ENCODE results near the gene DDX24. TPM values are rescaled to one million over a fixed set of nuclear protein-coding genes. Genes with fewer than 3 reads are reported as not detected.

Gene DDX24
- total and polyA plus RNA-seq, 8 donors: 39.1 to 236 (median 69.9) TPM

DNA sequence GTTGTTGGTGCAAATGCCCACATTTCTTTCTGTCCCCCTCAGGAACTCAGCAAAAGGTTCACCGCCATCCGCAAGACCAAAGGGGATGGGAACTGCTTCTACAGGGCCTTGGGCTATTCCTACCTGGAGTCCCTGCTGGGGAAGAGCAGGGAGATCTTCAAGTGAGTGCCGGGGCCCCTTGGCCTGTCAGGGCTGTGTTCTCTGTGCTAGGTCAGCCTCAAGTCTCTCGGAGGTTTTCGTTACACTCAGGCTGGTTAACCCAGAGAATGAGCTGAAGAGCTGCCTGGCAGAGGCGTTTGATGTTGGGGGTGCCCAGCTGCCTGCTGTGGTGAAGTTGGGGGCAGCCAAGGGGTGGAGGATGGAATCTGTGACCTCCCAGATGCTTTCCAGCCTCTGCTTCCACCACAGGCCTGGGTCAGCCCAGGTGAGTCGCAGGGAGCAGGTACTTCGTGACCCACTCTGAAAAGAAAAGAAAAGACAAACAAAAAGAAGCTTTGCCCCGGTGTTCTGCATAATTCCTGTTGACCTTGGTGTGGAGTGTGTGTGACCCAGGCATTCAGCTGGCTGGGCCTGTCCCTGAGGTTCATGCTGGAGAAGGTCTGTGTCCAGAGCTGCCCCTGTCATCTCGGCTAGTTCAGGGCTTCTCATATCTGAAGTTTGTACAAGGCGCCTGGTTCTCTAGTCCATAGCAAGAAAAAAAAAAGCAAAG, 41.9 kb downstream of the DDX24 start:
- Histone ChIP-seq H3K36me3 (peaks cover 2 to 12% (median 7%) of the 10 kb centered on the region in 4 donors), H3K4me3 (no peak overlapping the region), H3K27me3 (no peaks in the 10 kb centered on the region), H3K27ac (no peak overlapping the region), H3K9me3 (no peaks in the 10 kb centered on the region), H3K4me1 (peaks cover 12 to 20% (median 15%) of the 10 kb centered on the region in 4 donors)
- WGBS, 5 donors: 70 to 83% (median 80%) methylated on average over 11 of the region's 11 CpGs
- intact Hi-C loops (cut with DNase I; ENCODE audit: low total_unique reads): no loop called here
- DNase-seq: no peak
- TF ChIP-seq POLR2A (IDR thresholded peaks at IDR 0.05) (no peak), POLR2AphosphoS5 (IDR thresholded peaks at IDR 0.05) (no peak), EP300 (IDR thresholded peaks at IDR 0.05) (no peak)
- TF ChIP-seq, protein P1, sequence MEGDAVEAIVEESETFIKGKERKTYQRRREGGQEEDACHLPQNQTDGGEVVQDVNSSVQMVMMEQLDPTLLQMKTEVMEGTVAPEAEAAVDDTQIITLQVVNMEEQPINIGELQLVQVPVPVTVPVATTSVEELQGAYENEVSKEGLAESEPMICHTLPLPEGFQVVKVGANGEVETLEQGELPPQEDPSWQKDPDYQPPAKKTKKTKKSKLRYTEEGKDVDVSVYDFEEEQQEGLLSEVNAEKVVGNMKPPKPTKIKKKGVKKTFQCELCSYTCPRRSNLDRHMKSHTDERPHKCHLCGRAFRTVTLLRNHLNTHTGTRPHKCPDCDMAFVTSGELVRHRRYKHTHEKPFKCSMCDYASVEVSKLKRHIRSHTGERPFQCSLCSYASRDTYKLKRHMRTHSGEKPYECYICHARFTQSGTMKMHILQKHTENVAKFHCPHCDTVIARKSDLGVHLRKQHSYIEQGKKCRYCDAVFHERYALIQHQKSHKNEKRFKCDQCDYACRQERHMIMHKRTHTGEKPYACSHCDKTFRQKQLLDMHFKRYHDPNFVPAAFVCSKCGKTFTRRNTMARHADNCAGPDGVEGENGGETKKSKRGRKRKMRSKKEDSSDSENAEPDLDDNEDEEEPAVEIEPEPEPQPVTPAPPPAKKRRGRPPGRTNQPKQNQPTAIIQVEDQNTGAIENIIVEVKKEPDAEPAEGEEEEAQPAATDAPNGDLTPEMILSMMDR (IDR thresholded peaks at IDR 0.05): no peak

DNA sequence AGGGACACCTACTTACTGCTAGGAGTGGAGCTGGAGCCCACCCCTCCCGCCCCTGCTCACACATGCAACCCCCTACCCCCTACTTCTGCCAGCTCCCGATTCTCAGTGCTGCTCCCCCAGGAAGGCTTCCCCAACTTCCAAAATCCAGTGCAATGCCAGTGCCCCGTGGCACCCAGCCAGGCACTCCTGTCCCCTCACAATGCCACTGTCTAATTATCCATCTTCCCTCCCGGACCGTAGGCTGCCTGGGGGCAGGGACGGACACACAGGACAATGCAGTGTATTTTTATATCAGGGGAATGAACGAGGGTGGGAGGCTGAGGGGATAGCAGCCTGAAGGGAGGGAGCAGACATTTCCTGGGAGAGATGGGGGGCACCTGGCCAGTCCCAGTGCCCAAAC, 42.5 kb downstream of the DDX24 start:
- TF ChIP-seq EP300 (IDR thresholded peaks at IDR 0.05): no peak
- TF ChIP-seq, protein P1 (IDR thresholded peaks at IDR 0.05): no peak
- TF ChIP-seq POLR2AphosphoS5 (IDR thresholded peaks at IDR 0.05): no peak
- TF ChIP-seq POLR2A (IDR thresholded peaks at IDR 0.05): no peak
- intact Hi-C loops (cut with DNase I; ENCODE audit: low total_unique reads): no loop called here
- H3K36me3 ChIP-seq: peaks cover 0 to 6% (median 2%) of the 10 kb centered on the region in 4 donors
- no peak for DNase-seq
- H3K27ac ChIP-seq: no peak overlapping the region
- no peaks in the 10 kb centered on the region for H3K27me3 ChIP-seq
- no peak overlapping the region for H3K4me3 ChIP-seq
- no peaks in the 10 kb centered on the region for H3K9me3 ChIP-seq
- whole genome bisulfite sequencing, 5 donors: 84 to 92% (median 87%) methylated on average over 6 to 7 of the region's 7 CpGs
- H3K4me1 ChIP-seq: peaks cover 12 to 20% (median 15%) of the 10 kb centered on the region in 4 donors

DNA sequence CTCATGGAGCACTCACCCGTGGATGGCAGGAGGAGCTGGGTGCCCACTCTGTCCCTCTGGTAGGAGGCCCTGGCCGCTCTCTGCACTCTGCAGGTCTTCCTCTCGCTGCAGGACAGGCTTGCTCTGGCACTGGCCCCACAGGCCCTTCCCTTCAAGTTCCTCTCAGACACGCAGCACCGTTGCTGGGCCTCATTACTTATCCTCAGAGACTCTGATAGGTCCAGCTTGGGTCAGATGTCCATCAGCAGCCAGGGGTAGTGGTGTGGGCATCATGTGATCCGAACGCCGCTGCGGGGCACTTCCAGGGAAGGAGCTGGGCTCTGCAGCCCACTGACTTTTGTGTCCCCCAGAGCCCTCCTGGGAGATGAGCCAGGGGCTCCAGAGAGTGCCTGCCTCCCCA, 43.0 kb downstream of the DDX24 start:
- Histone ChIP-seq H3K4me1 (peaks cover 12 to 17% (median 14%) of the 10 kb centered on the region in 4 donors), H3K9me3 (no peaks in the 10 kb centered on the region), H3K4me3 (no peak overlapping the region), H3K27me3 (no peaks in the 10 kb centered on the region), H3K27ac (no peak overlapping the region), H3K36me3 (peaks cover 0 to 6% (median 0%) of the 10 kb centered on the region in 4 donors)
- TF ChIP-seq EP300 (IDR thresholded peaks at IDR 0.05) (no peak), POLR2A (IDR thresholded peaks at IDR 0.05) (no peak), POLR2AphosphoS5 (IDR thresholded peaks at IDR 0.05) (no peak)
- TF ChIP-seq, protein P1 (IDR thresholded peaks at IDR 0.05): no peak
- DNase-seq: no peak
- intact Hi-C loops (cut with DNase I; ENCODE audit: low total_unique reads): no loop called here
- 81 to 93% (median 87%) methylated on average over 8 to 9 of the region's 9 CpGs for WGBS, 5 donors

DNA sequence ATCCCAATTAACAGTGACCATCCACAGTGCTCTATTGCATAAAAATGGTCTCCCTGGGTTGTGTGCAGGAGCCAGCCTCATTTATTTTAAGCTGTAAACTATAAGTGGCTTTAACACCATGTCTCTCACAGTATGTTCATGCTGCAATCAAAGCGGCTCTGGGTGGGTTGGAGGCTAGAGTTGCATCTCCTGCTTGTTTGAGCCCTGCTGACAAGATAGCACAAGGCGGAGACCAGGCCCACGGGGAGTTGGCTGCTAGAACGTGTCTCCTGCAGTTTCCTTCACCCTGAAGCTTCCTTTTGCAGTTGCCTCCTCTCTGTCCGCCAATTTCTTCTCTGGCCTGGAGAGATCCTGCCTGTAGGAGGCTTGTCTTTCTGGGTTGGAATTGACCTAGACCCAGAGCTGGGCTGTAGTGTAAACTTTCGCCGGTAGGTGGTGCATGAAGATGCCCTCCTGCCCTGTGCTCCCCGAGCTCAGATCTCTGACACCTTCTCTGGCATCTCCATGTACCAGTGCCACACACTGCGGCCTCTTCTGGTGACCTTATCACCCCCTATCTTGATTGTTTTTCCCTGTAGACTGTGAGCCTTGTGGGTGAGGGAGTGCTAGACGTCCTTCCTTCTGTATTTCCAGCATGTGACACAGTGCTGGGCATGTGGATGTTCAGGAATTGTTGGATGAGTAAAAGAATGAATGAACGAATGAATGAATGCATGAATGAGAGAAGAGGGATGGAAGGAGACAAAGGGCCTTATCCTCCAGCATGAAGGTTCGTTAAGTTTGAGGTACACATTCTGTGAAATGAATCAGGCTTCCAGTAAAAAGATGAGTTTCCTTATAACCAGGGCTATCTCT, 44.5 kb downstream of the DDX24 start:
- no peaks in the 10 kb centered on the region for H3K27me3 ChIP-seq
- peak; percentile 78 to 85 for DNase-seq
- TF ChIP-seq EP300 (IDR thresholded peaks at IDR 0.05) (no peak), POLR2AphosphoS5 (IDR thresholded peaks at IDR 0.05) (peak in 1 of 3 donors; percentile 14), POLR2A (IDR thresholded peaks at IDR 0.05) (no peak)
- TF ChIP-seq, protein P1 (IDR thresholded peaks at IDR 0.05): peak in 5 of 7 experiments; percentile 66 to 85 (median 81)
- no peak overlapping the region for H3K27ac ChIP-seq
- H3K36me3 ChIP-seq: peaks cover 0 to 6% (median 0%) of the 10 kb centered on the region in 4 donors
- no peak overlapping the region for H3K4me3 ChIP-seq
- H3K4me1 ChIP-seq: peaks cover 2 to 3% (median 2%) of the 10 kb centered on the region in 4 donors
- 26 to 33% (median 27%) methylated on average over 12 of the region's 12 CpGs for WGBS, 5 donors
- intact Hi-C loops (cut with DNase I; ENCODE audit: low total_unique reads): no loop called here
- no peaks in the 10 kb centered on the region for H3K9me3 ChIP-seq
